Type B pancreatic cell (in vitro differentiated cells): Measurements from ENCODE around the gene SH2D6. TPM values are rescaled to one million over a fixed set of nuclear protein-coding genes. Genes with fewer than 3 reads are reported as not detected.

Experiments
- DNase-seq: peaks from one replicate; pipeline ENCODE4 v3.0.0; 2021; ENCODE audit warnings: mixed read lengths; ENCODE audit not compliant: unreplicated experiment; ENCODE audit errors: extremely low spot score
- H3K27ac Mint-ChIP-seq: 2 replicates; pipeline ENCODE4 v1.8.0; 2021; ENCODE audit warnings: mild to moderate bottlenecking, mixed read lengths
- H3K27me3 Mint-ChIP-seq: 2 replicates; pipeline ENCODE4 v1.8.0; 2021; ENCODE audit warnings: mixed read lengths
- H3K36me3 Mint-ChIP-seq: 2 replicates; pipeline ENCODE4 v1.8.0; 2021; ENCODE audit warnings: mixed read lengths
- H3K4me1 Mint-ChIP-seq: one replicate; pipeline ENCODE4 v1.8.0; 2021; ENCODE audit warnings: mixed read lengths; ENCODE audit not compliant: unreplicated experiment
- H3K4me3 Mint-ChIP-seq: 2 replicates; pipeline ENCODE4 v1.8.0; 2021; ENCODE audit warnings: mild to moderate bottlenecking, mixed read lengths
- H3K9me3 Mint-ChIP-seq: 2 replicates; pipeline ENCODE4 v1.8.0; 2021; ENCODE audit warnings: mixed read lengths
- CTCF ChIP-seq: fragments of 200-600 bp; sonication (generic); conservative IDR thresholded peaks from 2 replicates; pipeline ENCODE4 v1.5.0; 2021; ENCODE audit warnings: antibody characterized with exemption, mild to moderate bottlenecking
- total RNA-seq: library from RNA; stranded (reverse); gene quantifications from 2 replicates; pipeline ENCODE4 v1.2.1, GENCODE V29; 2021; ENCODE audit warnings: low replicate concordance

SH2D6 gene
- total RNA-seq, 1 donor from 2014 or later: 0.97 TPM

GRCh38 chr2:85459771-85460170 is 41.3 kb downstream of the SH2D6 start:
- no peaks in the 10 kb centered on the region for H3K27me3 Mint-ChIP-seq

GRCh38 chr2:85462322-85462721 is 43.8 kb downstream of the SH2D6 start:
- Mint-ChIP-seq H3K27ac (no peak overlapping the region), H3K4me1 (peaks cover 5% of the 10 kb centered on the region), H3K27me3 (no peaks in the 10 kb centered on the region), H3K36me3 (no peaks in the 10 kb centered on the region), H3K9me3 (no peaks in the 10 kb centered on the region), H3K4me3 (no peak overlapping the region)
- no peak for DNase-seq
- TF ChIP-seq CTCF: no peak

More at GRCh38 chr2:85459771-85460170, 41.3 kb downstream of the SH2D6 start:
- no peak for TF ChIP-seq CTCF
- no peak for DNase-seq
- H3K4me3 Mint-ChIP-seq: no peak overlapping the region
- no peak overlapping the region for H3K27ac Mint-ChIP-seq
- H3K9me3 Mint-ChIP-seq: no peaks in the 10 kb centered on the region
- H3K4me1 Mint-ChIP-seq: peaks cover 11% of the 10 kb centered on the region
- H3K36me3 Mint-ChIP-seq: no peaks in the 10 kb centered on the region

GRCh38 chr2:85468096-85468703 is 49.7 kb downstream of the SH2D6 start:
- Mint-ChIP-seq H3K4me1 (peaks cover 14% of the 10 kb centered on the region), H3K36me3 (no peaks in the 10 kb centered on the region), H3K27me3 (no peaks in the 10 kb centered on the region), H3K9me3 (no peaks in the 10 kb centered on the region), H3K27ac (peak overlapping the region; percentile 56), H3K4me3 (peak overlapping the region; percentile 30)
- no peak for TF ChIP-seq CTCF
- no peak for DNase-seq

GRCh38 chr2:85468704-85469349 is 50.3 kb downstream of the SH2D6 start:
- Mint-ChIP-seq H3K36me3 (no peaks in the 10 kb centered on the region), H3K27ac (peak overlapping the region; percentile 56), H3K4me1 (peaks cover 14% of the 10 kb centered on the region), H3K27me3 (no peaks in the 10 kb centered on the region), H3K4me3 (peak overlapping the region; percentile 30), H3K9me3 (no peaks in the 10 kb centered on the region)
- no peak for TF ChIP-seq CTCF
- DNase-seq: no peak

GRCh38 chr2:85470850-85471800 is 52.6 kb downstream of the SH2D6 start:
- Mint-ChIP-seq H3K9me3 (no peaks in the 10 kb centered on the region), H3K4me1 (peaks cover 18% of the 10 kb centered on the region), H3K27me3 (no peaks in the 10 kb centered on the region), H3K4me3 (no peak overlapping the region), H3K36me3 (no peaks in the 10 kb centered on the region), H3K27ac (no peak overlapping the region)
- no peak for TF ChIP-seq CTCF
- DNase-seq: no peak
